Measurements from ENCODE around the gene ABCC8. TPM values are rescaled to one million over a fixed set of nuclear protein-coding genes. Genes with fewer than 3 reads are reported as not detected.

ABCC8 gene
- total and polyA plus RNA-seq, 10 of the 15 experiments (the other 5 are each of a cell fraction or from before 2014, with no cell fraction given) = not detected

DNA sequence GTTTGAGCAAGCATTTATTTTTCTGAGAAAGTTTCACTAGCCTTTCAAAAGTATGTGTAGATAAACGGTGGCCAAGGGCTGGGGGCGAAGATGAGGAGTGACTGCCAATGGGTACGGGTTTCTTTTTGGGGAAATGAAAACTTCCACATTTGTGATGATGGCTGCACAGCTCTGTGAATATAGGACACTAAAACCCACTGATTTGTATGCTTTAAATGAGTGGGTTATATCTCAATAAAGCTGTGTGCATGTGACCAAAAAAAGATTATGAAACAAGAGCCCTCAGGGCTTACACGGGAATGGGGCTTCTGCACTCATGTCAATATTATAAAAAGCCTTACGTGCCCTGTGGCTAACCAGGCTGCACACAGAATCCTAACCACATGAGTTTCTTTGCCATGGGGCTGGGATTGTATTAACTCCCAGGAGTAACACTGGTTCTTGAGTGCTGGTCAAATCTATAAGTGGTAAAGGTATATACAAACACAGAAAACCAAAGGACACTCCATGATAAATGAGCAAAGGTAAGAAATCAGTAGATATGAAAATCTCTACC, 31.3 kb downstream of the ABCC8 start:
- Histone ChIP-seq H2AFZ (ENCODE audit: control insufficient read depth, low read depth, low read length) (no peak overlapping the region), H3K4me2 (ENCODE audit: control insufficient read depth, insufficient read depth) (no peak overlapping the region), H3K27ac (ENCODE audit: control insufficient read depth, insufficient read depth) (no peak overlapping the region), H3K27me3 (replicated peaks in 1 of 2; ENCODE audit: control insufficient read depth in 2 of 2, insufficient read depth in 2 of 2, low read length in 1 of 2) (no peaks in the 10 kb centered on the region; a peak in 2 of 4 replicates), H3K79me2 (ENCODE audit: control insufficient read depth, insufficient read depth, low read length) (no peaks in the 10 kb centered on the region), H3K36me3 (ENCODE audit: control insufficient read depth in 2 of 2, insufficient read depth in 2 of 2, low read length in 1 of 2) (no peaks in the 10 kb centered on the region), H4K20me1 (ENCODE audit: control insufficient read depth, insufficient read depth) (no peaks in the 10 kb centered on the region), H3K9ac (ENCODE audit: control insufficient read depth, insufficient read depth, low read length) (no peak overlapping the region), H3K4me1 (ENCODE audit: control insufficient read depth, insufficient read depth, low read length) (no peaks in the 10 kb centered on the region), H3K4me3 (no peak overlapping the region), H3K9me3 (replicated peaks; ENCODE audit: control insufficient read depth, insufficient read depth, low read length) (no peaks in the 10 kb centered on the region; the same call in 2 of the 3 replicates)
- ChIA-PET SMC1A (ENCODE audit: uncharacterized antibody, unreplicated experiment) (no interaction called here), CTCF (no interaction called here), POLR2A (no interaction called here), RAD21 (ENCODE audit: unreplicated experiment) (no interaction called here)
- no TSS peak for BruUV-seq (replicated peaks)
- TF ChIP-seq HDGF (IDR thresholded peaks at IDR 0.05) = no peak
- TF ChIP-seq NR2C1 (IDR thresholded peaks at IDR 0.05) = no peak
- no peak for TF ChIP-seq POU2F2 (IDR thresholded peaks at IDR 0.05; ENCODE audit: borderline replicate concordance, low read depth, low read length)
- no peak for TF ChIP-seq HCFC1 (IDR thresholded peaks at IDR 0.05; ENCODE audit: low read length)
- TF ChIP-seq, protein P1, sequence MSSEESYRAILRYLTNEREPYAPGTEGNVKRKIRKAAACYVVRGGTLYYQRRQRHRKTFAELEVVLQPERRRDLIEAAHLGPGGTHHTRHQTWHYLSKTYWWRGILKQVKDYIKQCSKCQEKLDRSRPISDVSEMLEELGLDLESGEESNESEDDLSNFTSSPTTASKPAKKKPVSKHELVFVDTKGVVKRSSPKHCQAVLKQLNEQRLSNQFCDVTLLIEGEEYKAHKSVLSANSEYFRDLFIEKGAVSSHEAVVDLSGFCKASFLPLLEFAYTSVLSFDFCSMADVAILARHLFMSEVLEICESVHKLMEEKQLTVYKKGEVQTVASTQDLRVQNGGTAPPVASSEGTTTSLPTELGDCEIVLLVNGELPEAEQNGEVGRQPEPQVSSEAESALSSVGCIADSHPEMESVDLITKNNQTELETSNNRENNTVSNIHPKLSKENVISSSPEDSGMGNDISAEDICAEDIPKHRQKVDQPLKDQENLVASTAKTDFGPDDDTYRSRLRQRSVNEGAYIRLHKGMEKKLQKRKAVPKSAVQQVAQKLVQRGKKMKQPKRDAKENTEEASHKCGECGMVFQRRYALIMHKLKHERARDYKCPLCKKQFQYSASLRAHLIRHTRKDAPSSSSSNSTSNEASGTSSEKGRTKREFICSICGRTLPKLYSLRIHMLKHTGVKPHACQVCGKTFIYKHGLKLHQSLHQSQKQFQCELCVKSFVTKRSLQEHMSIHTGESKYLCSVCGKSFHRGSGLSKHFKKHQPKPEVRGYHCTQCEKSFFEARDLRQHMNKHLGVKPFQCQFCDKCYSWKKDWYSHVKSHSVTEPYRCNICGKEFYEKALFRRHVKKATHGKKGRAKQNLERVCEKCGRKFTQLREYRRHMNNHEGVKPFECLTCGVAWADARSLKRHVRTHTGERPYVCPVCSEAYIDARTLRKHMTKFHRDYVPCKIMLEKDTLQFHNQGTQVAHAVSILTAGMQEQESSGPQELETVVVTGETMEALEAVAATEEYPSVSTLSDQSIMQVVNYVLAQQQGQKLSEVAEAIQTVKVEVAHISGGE (CRISPR knock-in tag; IDR thresholded peaks at IDR 0.05) = no peak
- TF ChIP-seq POLR2A (IDR thresholded peaks at IDR 0.05; ENCODE audit: low read depth, low read length) = no peak
- no peak for TF ChIP-seq ZBTB40 (IDR thresholded peaks at IDR 0.05; ENCODE audit: borderline replicate concordance)
- TF ChIP-seq SMARCA5 (IDR thresholded peaks at IDR 0.05) = no peak
- TF ChIP-seq ZNF24 (IDR thresholded peaks at IDR 0.05) = no peak
- no peak for FAIRE-seq
- no peak for DNase-seq (ENCODE audit: low read depth, low spot score)
- 14% methylated on average over 5 of the region's 5 CpGs for whole genome bisulfite sequencing (ENCODE audit: insufficient coverage, insufficient replicate concordance, low lambda C conversion rate, missing lambda C conversion rate)
- intact Hi-C loops (cut with micrococcal nuclease; ENCODE audit: unreplicated experiment) = no loop called here
- in situ Hi-C loops (cut with MboI) = no loop called here
- no peak for ATAC-seq
